HG03060 (cell line): Measurements from ENCODE around the gene CEND1.

Experiments used
- ATAC-seq: cut with Tn5 transposase; IDR thresholded peaks from one replicate; pipeline ENCODE4 v1.9.1; 2021; ENCODE audit warnings: low read depth, moderate number of reproducible peaks; ENCODE audit not compliant: unreplicated experiment

CEND1 gene

GRCh38 chr11:782264-783174, 7.4 kb downstream of the CEND1 start:
- ATAC-seq = no peak

- ATAC-seq = no peak
Measured at GRCh38 chr11:779955-780532, 9.8 kb downstream of the CEND1 start.

- ATAC-seq = no peak
Measured at GRCh38 chr11:778976-779954, 10.6 kb downstream of the CEND1 start.

GRCh38 chr11:777288-778255, 12.3 kb downstream of the CEND1 start, which contains the start of gene GATD1:
TSS of gene GATD1 (minus strand) at chr11:777487. CDS start at chr11:777462, 25 bp downstream.
- no peak for ATAC-seq

GRCh38 chr11:776561-777287, 13.2 kb downstream of the CEND1 start:
- no peak for ATAC-seq

GRCh38 chr11:776263-776560, 13.7 kb downstream of the CEND1 start:
- ATAC-seq = no peak

- no peak for ATAC-seq
Measured at GRCh38 chr11:774873-775592, 14.9 kb downstream of the CEND1 start.

- ATAC-seq = no peak
Measured at GRCh38 chr11:773830-774229, 16.1 kb downstream of the CEND1 start.

GRCh38 chr11:773425-773824, 16.5 kb downstream of the CEND1 start:
- no peak for ATAC-seq

- ATAC-seq = no peak
Measured at GRCh38 chr11:772429-773390, 17.2 kb downstream of the CEND1 start.

GRCh38 chr11:771617-772204, 18.2 kb downstream of the CEND1 start:
- no peak for ATAC-seq

- ATAC-seq = no peak
Measured at GRCh38 chr11:770642-771616, 19.0 kb downstream of the CEND1 start.

- no peak for ATAC-seq
Measured at GRCh38 chr11:769887-770641, 19.8 kb downstream of the CEND1 start.

GRCh38 chr11:767238-767637, 22.7 kb downstream of the CEND1 start:
- no peak for ATAC-seq

GRCh38 chr11:766936-767210, 23.0 kb downstream of the CEND1 start:
- ATAC-seq = no peak
